Lung (tissue), 12 donors: ENCODE measurements around the gene USH1G. TPM values are rescaled to one million over a fixed set of nuclear protein-coding genes. Genes with fewer than 3 reads are reported as not detected.

ENCODE experiments used
- ATAC-seq: fragments of 200-7000 bp; cut with Tn5 transposase; one replicate; pipeline ENCODE4 v1.9.1; 2020; ENCODE audit warnings: moderate number of reproducible peaks; ENCODE audit not compliant: insufficient read depth, low FRiP score
- DNase-seq, 3 donors: peaks; one replicate each; pipeline ENCODE4 v3.0.0-alpha.2; 2013 to 2017
- H3K27ac ChIP-seq, 2 donors: one replicate each; pipeline ENCODE4 v1.5.1; 2013; ENCODE audit warnings: mild to moderate bottlenecking in 2 of 2, moderate library complexity in 2 of 2, control low read depth in 1 of 2, inconsistent platforms in 1 of 2, low read depth in 1 of 2, low read length in 1 of 2
- H3K27me3 ChIP-seq, 3 donors: one replicate each; pipeline ENCODE4 v1.5.1; 2013; ENCODE audit warnings: low read length in 2 of 3; ENCODE audit not compliant: control insufficient read depth in 3 of 3, insufficient read depth in 3 of 3
- H3K36me3 ChIP-seq, 4 donors: one replicate each; pipeline ENCODE4 v1.5.1; 2013; ENCODE audit warnings: low read length in 4 of 4, mild to moderate bottlenecking in 1 of 4, moderate library complexity in 1 of 4; ENCODE audit not compliant: control insufficient read depth in 4 of 4, insufficient read depth in 4 of 4
- H3K4me1 ChIP-seq, 5 donors: one replicate each; pipeline ENCODE4 v1.5.1; 2013; ENCODE audit warnings: low read length in 5 of 5, mild to moderate bottlenecking in 2 of 5, moderate library complexity in 1 of 5; ENCODE audit not compliant: control insufficient read depth in 5 of 5, insufficient read depth in 5 of 5
- H3K4me3 ChIP-seq: one replicate; pipeline ENCODE4 v1.5.1; 2013; ENCODE audit warnings: mild to moderate bottlenecking, control low read depth, moderate library complexity
- H3K9ac ChIP-seq, 2 donors: one replicate each; pipeline ENCODE4 v1.5.1; 2013; ENCODE audit warnings: low read length in 2 of 2, control low read depth in 1 of 2; ENCODE audit not compliant: insufficient read depth in 1 of 2
- H3K9me3 ChIP-seq, 4 donors: one replicate each; pipeline ENCODE4 v1.5.1; 2013; ENCODE audit warnings: low read length in 3 of 4, mild to moderate bottlenecking in 1 of 4, moderate library complexity in 1 of 4; ENCODE audit not compliant: control insufficient read depth in 4 of 4, insufficient read depth in 3 of 4
- WGBS, 2 donors: extraction: QIAGEN DNeasy Blood & Tissue Kit; methylation state at CpG; one replicate each; pipeline ENCODE4 v1.1.7; 2013; 5-methylcytosine and 5-hydroxymethylcytosine counted together
- polyA plus RNA-seq, 2 donors: library from polyadenylated mRNA; stranded (reverse); fragments of 200-250 nt; gene quantifications; one replicate each; pipeline ENCODE4 v1.2.1, GENCODE V29; 2013
- total RNA-seq, 2 donors: library from RNA; depleted of rRNA in 1 of 2; stranded (reverse); fragments of >200 nt in 1 of 2; gene quantifications; one replicate each; pipeline ENCODE4 v1.2.1, GENCODE V29; 2014 to 2021
- TF ChIP-seq, protein P1 (sequence below): IDR thresholded peaks from 2 replicates; pipeline ENCODE4 v1.5.1; 2012; ENCODE audit warnings: mild to moderate bottlenecking; ENCODE audit errors: control extremely low read depth, extremely low read depth
- donor health status: control.
- donor health status: control.
- donor health status: Bipolar disorder and iron deficiency.
- donor health status: healthy.
- donor health status: DM: yes; HTN: yes; CAD: no.

Gene USH1G
- total and polyA plus RNA-seq, 4 donors = 0.01 TPM; not detected in 3

DNA sequence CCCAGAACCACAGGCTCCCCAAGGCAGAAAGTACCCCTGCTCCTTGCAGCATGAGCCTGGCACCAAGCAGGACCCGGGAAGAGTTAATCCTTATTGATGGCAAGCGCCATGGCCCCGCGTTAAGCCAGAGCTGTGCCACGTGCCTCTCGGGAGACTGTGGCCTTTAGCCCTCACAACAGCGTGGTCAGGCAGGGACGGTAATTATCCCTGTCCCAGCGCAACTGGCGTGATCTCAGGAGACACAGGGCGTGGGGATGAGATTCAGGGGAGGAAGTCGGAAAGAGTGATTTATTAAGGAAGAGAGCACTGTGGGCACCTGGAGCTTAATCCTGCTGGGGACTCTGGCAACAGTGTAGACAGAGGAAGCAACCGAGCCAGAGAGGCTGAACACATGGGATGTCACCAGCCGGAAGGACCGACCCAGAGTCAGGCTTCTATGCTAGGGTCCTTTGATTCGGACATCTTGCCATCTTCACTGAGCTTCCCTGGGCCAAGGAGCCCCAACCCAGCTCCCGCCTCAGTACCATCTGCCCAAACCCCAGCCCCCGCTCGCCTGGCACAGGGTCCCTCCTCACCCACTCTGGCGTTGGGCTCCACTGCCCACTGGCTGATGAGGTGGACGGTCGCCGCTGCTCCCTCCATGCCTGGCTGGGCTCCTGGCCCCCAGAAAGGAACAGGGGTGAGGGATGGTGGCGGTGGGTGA, 29.5 kb upstream of the USH1G start:
- H3K9me3 ChIP-seq = no peaks in the 10 kb centered on the region
- WGBS, 2 donors = 77 to 85% methylated on average over 24 of the region's 24 CpGs
- no peaks in the 10 kb centered on the region for H3K27me3 ChIP-seq
- no peak overlapping the region for H3K27ac ChIP-seq
- no peak for ATAC-seq
- H3K36me3 ChIP-seq = peaks cover 0 to 11% (median 0%) of the 10 kb centered on the region in 4 donors
- H3K4me1 ChIP-seq = no peaks in the 10 kb centered on the region
- no peak overlapping the region for H3K4me3 ChIP-seq
- H3K9ac ChIP-seq = no peak overlapping the region
- DNase-seq = no peak
- TF ChIP-seq, protein P1, sequence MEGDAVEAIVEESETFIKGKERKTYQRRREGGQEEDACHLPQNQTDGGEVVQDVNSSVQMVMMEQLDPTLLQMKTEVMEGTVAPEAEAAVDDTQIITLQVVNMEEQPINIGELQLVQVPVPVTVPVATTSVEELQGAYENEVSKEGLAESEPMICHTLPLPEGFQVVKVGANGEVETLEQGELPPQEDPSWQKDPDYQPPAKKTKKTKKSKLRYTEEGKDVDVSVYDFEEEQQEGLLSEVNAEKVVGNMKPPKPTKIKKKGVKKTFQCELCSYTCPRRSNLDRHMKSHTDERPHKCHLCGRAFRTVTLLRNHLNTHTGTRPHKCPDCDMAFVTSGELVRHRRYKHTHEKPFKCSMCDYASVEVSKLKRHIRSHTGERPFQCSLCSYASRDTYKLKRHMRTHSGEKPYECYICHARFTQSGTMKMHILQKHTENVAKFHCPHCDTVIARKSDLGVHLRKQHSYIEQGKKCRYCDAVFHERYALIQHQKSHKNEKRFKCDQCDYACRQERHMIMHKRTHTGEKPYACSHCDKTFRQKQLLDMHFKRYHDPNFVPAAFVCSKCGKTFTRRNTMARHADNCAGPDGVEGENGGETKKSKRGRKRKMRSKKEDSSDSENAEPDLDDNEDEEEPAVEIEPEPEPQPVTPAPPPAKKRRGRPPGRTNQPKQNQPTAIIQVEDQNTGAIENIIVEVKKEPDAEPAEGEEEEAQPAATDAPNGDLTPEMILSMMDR = no peak

DNA sequence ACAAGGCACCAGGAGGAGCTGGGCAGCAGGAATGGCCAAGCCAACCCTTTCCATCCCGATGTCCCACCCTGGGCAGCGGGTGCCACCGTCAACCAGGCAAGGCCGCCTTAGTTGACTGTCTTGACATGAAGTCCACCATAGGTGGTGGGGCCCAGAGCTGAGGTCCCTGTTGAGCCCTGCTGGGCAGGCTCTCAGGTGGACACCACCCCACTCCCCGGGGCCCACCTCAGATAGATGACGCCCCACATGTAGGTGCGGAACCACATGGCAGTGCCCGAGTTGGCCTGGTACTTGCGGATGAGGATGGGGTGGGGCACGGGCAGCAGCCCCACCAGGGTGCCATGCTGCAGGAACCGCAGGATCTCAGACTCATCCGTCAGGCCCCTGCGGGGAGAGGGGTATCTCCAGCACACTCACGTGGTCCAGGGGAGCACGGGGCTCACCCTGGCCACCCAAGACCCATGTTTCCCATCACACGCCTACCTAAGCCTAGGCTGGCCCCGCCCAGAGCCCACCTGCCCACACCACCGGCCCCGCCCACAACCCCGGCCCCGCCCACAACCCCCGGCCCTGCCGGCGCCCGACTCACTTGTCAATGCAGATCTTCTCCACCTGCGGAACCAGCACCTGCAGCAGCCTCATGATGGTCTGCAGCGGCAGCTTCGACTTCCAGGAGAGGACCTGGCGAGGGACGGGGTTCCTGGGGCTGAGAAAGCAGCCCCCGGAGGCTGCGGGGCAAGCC, 28.8 kb upstream of the USH1G start:
- H3K27me3 ChIP-seq = no peaks in the 10 kb centered on the region
- TF ChIP-seq, protein P1 = no peak
- no peak for DNase-seq
- H3K27ac ChIP-seq = no peak overlapping the region
- H3K9ac ChIP-seq = no peak overlapping the region
- no peak for ATAC-seq
- no peak overlapping the region for H3K4me3 ChIP-seq
- no peaks in the 10 kb centered on the region for H3K4me1 ChIP-seq
- H3K36me3 ChIP-seq = peaks cover 0 to 11% (median 0%) of the 10 kb centered on the region in 4 donors
- H3K9me3 ChIP-seq = no peaks in the 10 kb centered on the region
- 73 to 81% methylated on average over 30 to 32 of the region's 32 CpGs for WGBS, 2 donors

DNA sequence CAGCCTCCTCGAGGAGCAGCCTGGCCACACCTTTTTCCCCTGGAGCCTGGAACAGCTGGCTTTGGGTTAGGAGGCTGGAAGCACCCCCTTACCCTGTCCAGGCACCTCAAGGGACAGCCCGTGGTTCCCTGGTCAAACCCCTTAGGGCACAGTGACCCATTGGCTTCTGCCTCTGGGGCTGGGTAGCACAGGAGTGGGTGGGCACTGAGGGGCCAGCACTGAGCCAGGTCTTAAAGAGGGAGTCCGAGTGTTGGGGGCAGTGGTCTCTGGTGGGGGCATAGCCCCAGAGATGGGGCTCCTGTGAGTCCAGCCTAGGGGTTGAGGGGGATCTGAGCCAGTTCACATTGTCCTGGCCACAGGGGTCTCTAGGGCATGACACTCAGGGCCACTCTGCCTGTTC, 28.0 kb upstream of the USH1G start:
- no peak for DNase-seq
- Histone ChIP-seq H3K9me3 (no peaks in the 10 kb centered on the region), H3K27ac (no peak overlapping the region), H3K4me3 (no peak overlapping the region), H3K27me3 (no peaks in the 10 kb centered on the region), H3K9ac (no peak overlapping the region), H3K4me1 (no peaks in the 10 kb centered on the region), H3K36me3 (peaks cover 0 to 11% (median 0%) of the 10 kb centered on the region in 4 donors)
- TF ChIP-seq, protein P1 = no peak
- no peak for ATAC-seq
- 75 to 88% methylated on average over 3 of the region's 3 CpGs for WGBS, 2 donors
